ENCODE results near the gene OAS1. TPM values are rescaled to one million over a fixed set of nuclear protein-coding genes. Genes with fewer than 3 reads are reported as not detected.

The OAS1 gene
- total and polyA plus RNA-seq, 9 of the 15 experiments (the other 6 are each of a cell fraction or from before 2014, with no cell fraction given): 0.06 to 0.25 TPM; not detected in 7

- TF ChIP-seq PCBP1 (IDR thresholded peaks at IDR 0.05; ENCODE audit: low read depth, low read length, poor library complexity, severe bottlenecking): no peak
- TF ChIP-seq ETV5 (CRISPR knock-in tag; IDR thresholded peaks at IDR 0.05; ENCODE audit: low read depth): no peak
- TF ChIP-seq PPARD (CRISPR knock-in tag; IDR thresholded peaks at IDR 0.05): no peak
Measured at GRCh38 chr12:112901271-112901670, 5.5 kb upstream of the OAS1 start (continued).

GRCh38 chr12:112904571-112904970 is 2.2 kb upstream of the OAS1 start:
- H3K9me1 ChIP-seq (ENCODE audit: control insufficient read depth, insufficient read depth, low read length): no peaks in the 10 kb centered on the region
- no peaks in the 10 kb centered on the region for H3K4me1 ChIP-seq (replicated peaks in 1 of 2; ENCODE audit: control insufficient read depth in 2 of 2, insufficient read depth in 2 of 2, low read length in 2 of 2)
- H3K4me3 ChIP-seq: no peak overlapping the region
- no peak for FAIRE-seq
- TF ChIP-seq BRD9 (IDR thresholded peaks at IDR 0.05; ENCODE audit: low read depth, partially characterized antibody): no peak
- no peak for TF ChIP-seq PRPF4 (IDR thresholded peaks at IDR 0.05; ENCODE audit: insufficient read depth, low read depth, low read length, poor library complexity, severe bottlenecking)
- no peak for TF ChIP-seq SPI1 (IDR thresholded peaks at IDR 0.05; ENCODE audit: borderline replicate concordance, low read depth, low read length)
- H3K79me2 ChIP-seq (ENCODE audit: control insufficient read depth, insufficient read depth, low read length): no peaks in the 10 kb centered on the region
- no peaks in the 10 kb centered on the region for H3K9me3 ChIP-seq (replicated peaks; ENCODE audit: control insufficient read depth, insufficient read depth, low read depth, low read length)
- no peak overlapping the region for H3K9ac ChIP-seq (ENCODE audit: insufficient read depth in 1 of 2, low read depth in 2 of 2, low read length in 2 of 2)
- H3K36me3 ChIP-seq (ENCODE audit: control insufficient read depth, insufficient read depth, low read length): no peaks in the 10 kb centered on the region
- in situ Hi-C loops (cut with MboI) (no loop called here), intact Hi-C loops (cut with micrococcal nuclease) (no loop called here)
- H3K27ac ChIP-seq (ENCODE audit: extremely low read depth, low read depth, low read length): no peak overlapping the region
- CTCF ChIA-PET (ENCODE audit: low intra/inter-chr PET ratio): no interaction called here
- no peak for DNase-seq (ENCODE audit: extremely low read depth in 1 of 4, low spot score in 3 of 4)
- H4K20me1 ChIP-seq (replicated peaks; ENCODE audit: control insufficient read depth, insufficient read depth, low read length): no peaks in the 10 kb centered on the region
- ATAC-seq: no peak
- no peak overlapping the region for H3K4me2 ChIP-seq (ENCODE audit: insufficient read depth, low read length)
- peaks cover 0 to 4% of the 10 kb centered on the region in 2 experiments; a peak in 2 of 5 replicates for H3K27me3 ChIP-seq (ENCODE audit: control insufficient read depth in 2 of 2, insufficient read depth in 2 of 2, low read length in 2 of 2)
- H2AFZ ChIP-seq (ENCODE audit: low read depth, low read length): no peak overlapping the region
- POLR2A ChIA-PET: no interaction called here
- no TSS peak for BruUV-seq (replicated peaks)
